ENCODE measurements around the gene TLX2.

The TLX2 gene

DNA sequence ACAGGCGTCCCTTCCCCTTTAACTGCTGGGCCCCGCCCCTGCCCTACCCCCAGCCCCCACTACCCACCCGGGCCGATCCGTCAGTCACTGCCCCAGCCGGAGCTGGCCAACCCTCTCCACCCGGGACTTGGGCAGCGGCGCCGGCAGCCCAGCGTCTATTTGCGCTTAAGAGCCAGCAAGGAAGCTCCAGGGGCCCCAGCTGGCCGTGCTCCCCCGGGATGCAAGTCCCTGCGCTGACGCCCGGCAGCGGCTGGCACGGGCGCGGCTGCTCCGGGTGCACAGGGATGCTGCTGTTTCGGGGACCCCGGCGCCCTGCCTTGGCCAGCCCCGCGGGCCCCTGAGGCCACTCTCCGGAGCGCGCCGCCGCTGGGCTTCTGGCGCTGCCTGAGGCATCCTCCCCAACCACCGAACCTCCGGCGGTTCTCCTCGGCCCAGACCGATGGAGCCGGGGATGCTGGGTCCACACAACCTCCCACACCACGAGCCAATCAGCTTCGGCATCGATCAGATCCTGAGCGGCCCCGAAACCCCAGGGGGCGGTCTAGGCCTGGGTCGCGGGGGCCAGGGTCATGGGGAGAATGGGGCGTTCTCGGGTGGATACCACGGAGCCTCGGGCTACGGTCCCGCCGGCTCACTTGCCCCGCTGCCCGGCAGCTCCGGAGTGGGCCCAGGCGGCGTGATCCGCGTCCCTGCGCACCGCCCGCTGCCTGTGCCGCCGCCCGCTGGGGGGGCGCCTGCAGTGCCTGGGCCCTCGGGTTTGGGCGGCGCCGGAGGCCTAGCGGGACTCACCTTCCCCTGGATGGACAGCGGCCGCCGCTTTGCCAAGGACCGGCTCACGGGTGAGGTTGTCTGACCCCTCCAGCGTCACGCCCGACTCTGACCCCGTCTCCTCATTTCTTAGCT is at the start of gene TLX2:
Gene TLX2, plus strand, starts transcription at position 83 of the 903 bp plus-strand sequence. Its CDS starts 357 bp downstream, at position 440.
- TF ChIP-seq, protein P1, sequence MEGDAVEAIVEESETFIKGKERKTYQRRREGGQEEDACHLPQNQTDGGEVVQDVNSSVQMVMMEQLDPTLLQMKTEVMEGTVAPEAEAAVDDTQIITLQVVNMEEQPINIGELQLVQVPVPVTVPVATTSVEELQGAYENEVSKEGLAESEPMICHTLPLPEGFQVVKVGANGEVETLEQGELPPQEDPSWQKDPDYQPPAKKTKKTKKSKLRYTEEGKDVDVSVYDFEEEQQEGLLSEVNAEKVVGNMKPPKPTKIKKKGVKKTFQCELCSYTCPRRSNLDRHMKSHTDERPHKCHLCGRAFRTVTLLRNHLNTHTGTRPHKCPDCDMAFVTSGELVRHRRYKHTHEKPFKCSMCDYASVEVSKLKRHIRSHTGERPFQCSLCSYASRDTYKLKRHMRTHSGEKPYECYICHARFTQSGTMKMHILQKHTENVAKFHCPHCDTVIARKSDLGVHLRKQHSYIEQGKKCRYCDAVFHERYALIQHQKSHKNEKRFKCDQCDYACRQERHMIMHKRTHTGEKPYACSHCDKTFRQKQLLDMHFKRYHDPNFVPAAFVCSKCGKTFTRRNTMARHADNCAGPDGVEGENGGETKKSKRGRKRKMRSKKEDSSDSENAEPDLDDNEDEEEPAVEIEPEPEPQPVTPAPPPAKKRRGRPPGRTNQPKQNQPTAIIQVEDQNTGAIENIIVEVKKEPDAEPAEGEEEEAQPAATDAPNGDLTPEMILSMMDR (IDR thresholded peaks at IDR 0.05), result no peak

DNA sequence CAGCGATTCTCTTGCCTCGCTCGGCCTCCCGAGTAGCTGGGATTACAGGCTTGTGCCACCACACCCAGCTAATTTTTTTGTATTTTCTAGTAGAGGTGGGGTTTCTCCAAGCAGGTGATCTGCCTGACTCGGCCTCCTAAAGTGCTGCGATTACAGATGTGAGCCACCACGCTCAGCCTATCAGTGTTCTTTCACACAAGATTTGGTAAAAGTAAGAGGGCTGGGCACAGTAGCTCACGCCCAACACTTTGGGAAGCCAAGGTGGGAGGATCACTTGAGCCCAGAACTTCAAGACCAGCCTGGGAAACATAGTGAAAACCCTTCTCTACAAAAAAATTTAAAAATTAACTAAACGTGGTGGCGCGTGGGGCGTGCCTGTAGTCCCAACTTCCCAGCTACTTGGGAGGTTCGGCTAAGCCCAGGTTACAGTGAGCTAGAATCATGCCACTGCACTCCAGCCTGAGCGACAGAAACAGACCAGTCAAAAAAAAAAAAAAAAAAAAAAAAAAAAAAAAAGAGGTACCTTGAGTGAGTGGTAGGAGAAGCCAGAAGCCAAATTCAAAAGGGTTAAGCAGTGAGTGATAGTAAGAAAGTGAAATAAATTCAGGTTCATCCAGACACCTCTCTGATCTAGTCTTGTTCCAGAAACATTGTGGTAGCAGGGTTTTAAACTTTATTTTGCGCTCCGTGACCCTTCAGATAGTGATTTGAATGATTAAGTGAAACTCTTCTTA is 42.8 kb upstream of the TLX2 start:
- TF ChIP-seq, protein P1 (IDR thresholded peaks at IDR 0.05), result no peak

DNA sequence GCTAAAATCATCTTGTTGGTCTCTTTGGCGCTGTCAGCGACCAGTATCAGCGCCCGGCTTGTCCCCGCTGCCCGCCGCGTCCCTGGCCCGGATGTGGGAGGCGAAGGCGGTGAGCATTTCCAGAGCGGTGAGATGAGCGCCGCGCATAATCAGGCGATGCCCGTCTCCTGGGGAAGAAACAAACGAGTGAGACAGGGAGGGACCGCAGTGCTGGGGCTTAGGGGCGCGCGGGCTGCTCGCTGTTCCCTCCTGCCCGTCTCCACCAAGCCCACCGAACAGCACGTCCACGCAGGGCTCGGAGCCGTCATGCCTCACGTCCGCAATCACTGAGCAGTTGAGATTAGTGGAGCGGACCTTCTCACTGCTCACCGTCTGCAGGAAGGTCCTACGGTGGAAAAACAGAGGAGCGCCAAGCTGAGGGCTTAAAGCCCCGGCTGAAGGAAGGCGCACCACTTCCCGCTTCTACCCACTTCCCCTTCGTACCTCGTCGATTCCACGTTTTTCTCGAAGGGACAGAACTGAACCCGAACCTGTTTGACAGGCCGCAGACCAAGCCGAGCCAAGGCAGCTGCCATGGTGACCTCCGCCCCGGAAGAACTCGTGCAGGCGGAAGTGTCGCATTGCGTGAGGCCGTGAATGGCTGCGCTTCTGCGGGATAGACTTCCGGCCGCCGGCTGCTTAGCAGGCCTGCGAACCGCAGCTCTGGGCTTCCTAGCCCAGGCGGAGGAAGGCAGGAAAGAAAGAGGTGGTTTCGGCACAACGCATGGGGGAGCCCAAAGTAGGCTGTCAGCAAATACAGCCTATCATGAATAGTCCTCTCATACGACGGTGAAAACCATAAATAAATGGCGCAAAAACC is 41.9 kb upstream of the TLX2 start, which contains the start of gene MRPL53:
Gene MRPL53, minus strand, starts transcription at position 595 of the 859 bp plus-strand sequence. Its CDS starts 20 bp downstream, at position 575.
- TF ChIP-seq, protein P1 (IDR thresholded peaks at IDR 0.05), result no peak

DNA sequence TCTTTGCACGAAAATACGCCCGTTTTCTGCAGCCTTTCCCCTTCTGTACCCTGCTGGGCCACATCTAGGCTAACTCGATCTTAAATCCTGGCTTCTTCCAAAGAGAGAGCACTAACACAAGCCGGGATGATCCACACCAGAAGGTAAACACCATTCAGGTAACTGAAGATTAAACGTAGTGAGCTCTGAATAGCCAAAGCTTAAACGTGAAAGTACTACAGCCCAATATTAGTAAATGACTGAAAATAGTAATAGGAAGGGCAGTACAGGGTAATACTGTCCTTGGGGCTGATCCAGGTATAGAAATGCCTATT is 41.3 kb upstream of the TLX2 start:
- TF ChIP-seq, protein P1 (IDR thresholded peaks at IDR 0.05), result no peak

DNA sequence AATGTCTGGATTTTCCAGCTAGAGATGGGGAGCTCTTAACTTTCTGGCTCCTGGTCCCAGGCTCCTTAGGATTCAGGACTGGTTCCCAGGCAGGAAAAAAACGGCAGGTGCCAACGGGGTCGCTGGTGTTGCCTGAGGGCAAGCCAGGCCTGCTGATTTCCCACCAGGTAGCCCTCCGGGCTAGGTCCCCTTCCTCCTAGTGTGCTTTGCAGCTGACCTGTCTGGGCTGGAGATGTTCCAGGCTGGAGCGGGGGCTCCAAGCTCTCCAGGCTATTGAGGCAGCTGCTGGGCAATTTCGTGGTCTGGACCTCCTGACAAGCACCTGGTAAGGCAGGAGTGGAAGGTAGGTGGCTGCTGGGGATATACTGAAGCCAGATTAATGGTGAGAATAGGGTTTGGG is 39.8 kb upstream of the TLX2 start:
- TF ChIP-seq, protein P1 (IDR thresholded peaks at IDR 0.05), result no peak

DNA sequence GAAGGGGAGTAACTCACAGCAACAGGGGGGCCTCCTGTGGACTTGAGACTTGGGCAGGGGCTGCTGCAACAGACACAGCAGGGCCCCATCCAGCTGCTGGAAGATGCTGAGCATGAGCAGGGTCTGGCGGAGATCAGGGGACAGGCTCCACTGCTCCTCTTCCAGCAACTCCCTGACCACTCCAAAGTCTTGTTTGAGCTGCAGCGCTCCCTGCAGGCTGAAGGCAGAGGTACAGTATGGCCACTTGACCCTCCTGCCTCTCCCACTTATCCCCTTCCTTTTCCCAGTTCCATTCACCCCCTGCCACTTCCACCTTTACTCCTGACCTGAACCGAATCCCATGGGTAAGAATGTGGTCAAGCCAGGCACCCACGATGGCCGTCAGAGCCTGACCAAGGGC is 39.4 kb upstream of the TLX2 start:
- TF ChIP-seq, protein P1 (IDR thresholded peaks at IDR 0.05), result no peak

DNA sequence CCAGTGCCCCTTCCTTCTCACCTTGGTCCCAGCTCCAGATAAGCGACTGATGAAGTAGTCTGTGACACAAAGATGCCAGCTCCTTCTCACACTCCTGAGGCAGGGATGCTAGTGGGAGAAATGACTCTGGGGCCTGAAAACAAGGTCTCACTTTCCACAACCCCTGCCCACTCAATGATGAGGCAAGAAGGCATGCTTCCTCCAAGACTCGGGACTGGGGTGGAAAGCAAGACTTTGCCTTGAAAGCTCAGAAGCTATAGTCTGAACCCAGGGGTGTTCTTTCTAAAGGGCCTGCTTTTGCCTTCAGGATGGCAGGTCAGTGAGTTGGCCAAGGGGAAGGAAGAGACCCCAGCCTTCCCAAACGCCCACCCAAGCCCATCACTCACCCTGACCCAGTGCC is 32.8 kb upstream of the TLX2 start:
- TF ChIP-seq, protein P1 (IDR thresholded peaks at IDR 0.05), result no peak

All from LNCAP (cell line).